GM19395 (cell line): ENCODE results near the gene PMS1.
A peak's percentile ranks its signal among the peaks of the same experiment; 100 is the strongest.
"Not testable (repeated sequence)": the region's sequence is repeated elsewhere in the genome, so short reads cannot be mapped to it uniquely, and the experiment has no call there.

ENCODE experiments used
- ATAC-seq: cut with Tn5 transposase; IDR thresholded peaks from one replicate; pipeline ENCODE4 v1.9.1; 2021; ENCODE audit warnings: mild to moderate bottlenecking, moderate library complexity; ENCODE audit not compliant: unreplicated experiment

The PMS1 gene

DNA sequence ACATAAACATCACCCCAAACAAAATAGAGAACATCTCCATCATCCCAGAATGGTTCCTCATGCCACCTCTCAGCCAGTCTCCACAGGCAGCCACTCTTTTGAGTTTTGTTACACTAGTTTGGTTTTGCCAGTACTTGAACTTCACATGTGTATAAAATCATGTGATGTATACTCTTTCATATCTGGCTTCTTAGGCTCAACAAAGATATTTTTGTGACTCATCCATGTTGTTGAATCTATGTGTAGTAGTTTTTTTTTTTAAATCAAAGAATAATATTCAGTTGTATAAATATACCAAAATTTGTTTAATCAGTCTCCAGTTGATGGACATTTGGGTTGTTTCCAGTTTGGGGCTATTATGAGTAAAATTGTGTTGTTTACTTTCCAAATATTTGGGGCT, 75.9 kb downstream of the PMS1 start:
- no peak for ATAC-seq

DNA sequence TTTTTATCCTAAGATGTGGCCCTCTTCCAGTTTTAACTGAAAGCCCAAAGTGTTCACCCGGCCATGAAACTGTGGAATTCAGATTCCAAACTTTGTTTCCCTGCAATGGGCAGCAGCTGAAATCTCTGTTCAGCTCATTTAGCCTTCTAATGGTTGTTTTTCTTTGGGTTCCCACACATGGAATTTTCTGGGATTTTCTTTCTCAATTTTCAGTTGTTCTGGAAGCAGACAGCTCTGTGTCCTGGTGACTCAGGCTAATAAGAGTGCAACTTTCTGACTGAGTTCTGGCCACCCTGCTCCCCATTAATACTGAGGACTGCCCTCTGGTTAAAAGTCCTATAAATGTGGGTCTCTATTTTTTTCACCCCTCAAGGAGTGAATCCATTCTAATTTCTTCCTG, 78.5 kb downstream of the PMS1 start:
- no peak for ATAC-seq

DNA sequence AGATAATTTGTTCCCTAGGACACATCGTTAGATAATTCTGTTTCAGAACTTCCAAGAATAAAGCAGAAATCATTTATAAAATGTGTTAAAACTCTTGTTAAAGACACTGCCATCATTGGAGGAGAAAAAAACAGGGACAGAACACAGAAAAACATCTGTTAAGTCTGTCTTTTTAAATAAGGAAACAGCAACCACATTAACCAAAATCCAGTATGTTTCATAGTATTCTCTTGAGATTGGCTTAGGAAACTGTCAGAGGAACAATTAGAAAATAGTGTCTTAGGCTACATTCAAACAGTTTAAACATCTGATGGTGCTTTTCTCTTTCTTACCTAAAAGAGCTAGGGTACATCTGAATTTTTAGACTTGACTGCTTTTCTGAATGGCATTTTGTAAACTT, 81.6 kb downstream of the PMS1 start:
- ATAC-seq = no peak

DNA sequence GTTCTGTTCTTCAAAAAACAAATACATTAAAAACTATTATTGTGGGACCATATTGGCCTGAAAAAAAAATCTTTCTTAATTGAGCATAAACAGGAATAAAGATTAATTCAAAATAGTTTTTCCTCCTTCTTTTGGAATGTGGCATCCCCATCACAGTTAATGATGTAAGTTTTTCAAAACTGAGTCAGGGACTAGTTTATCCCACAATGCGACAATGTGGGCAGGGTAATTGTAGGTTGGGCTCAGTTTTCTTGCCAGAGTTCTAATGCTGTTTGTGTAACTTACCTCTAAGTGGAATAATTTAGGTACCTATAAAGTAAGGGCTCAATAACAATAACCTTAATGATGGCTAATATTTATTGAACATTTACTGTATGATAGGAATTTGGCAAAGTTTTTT, 82.0 kb downstream of the PMS1 start:
- ATAC-seq = no peak

DNA sequence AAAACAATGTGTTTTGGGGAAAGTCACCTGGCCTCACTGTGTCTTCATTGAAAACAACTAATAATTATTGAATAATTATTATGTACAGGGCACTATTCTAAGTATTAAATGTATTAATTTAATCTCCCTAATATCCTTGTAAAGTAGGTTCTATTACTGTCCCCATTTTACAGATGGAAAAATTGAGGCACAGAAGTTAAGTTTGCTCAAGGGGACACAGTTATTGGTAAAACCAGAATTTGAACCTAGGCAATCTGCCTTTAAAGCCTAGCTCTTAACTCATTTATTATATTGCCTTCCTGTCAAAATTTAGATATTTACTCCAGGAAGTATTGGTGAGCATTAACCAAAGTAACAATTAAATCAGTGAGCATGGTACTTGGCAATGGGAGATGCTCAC, 84.6 kb downstream of the PMS1 start:
- ATAC-seq = no peak

DNA sequence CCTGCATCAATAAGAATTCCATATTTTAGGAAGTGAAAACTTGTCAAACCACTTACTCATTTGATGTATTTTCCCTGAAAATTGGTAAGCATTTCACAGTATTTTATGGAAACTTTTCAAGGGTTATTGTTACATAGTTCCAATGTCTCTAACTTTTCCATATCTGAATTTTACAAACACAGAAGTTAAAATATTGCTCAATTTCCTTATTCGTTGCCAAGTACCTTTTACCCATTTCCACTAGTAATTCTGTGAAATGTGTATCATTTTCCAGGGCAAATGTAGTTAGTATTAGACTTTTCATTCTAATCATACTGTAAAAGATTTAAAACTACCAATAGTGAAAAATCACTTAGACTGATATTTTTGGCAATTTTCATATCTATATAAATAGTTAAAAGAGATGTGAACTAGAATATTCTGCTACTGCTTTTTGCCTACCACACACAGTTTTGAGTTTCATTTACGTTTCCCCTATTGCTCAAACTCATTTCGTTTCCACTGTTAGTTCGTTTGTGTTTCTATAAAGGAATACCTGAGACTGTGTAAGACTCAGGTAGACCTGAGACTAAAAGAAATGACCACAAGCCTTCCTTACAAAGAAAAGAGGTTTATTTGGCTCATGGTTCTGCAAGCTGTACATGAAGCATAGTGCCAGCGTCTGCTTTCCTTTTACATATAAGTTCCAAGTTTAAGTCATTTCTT, 86.3 kb downstream of the PMS1 start:
- ATAC-seq = no peak

DNA sequence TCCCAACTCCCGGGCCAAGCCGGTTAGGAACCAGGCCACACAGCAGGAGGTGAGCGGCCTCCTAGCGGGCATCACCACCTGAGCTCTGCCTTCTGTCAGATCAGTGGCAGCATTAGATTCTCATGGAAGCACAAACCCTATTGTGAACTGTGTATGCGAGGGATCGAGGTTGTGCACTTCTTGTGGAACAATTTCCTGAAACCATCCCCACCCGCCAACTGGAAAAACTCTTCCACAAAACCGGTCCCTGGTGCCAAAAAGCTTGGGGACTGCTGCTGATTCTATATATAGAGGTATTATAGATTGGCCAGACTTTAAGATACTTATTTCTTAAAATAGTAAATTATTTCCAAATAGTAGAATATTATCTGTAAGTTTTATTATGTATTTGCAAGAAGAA, 89.4 kb downstream of the PMS1 start:
- ATAC-seq = no peak

DNA sequence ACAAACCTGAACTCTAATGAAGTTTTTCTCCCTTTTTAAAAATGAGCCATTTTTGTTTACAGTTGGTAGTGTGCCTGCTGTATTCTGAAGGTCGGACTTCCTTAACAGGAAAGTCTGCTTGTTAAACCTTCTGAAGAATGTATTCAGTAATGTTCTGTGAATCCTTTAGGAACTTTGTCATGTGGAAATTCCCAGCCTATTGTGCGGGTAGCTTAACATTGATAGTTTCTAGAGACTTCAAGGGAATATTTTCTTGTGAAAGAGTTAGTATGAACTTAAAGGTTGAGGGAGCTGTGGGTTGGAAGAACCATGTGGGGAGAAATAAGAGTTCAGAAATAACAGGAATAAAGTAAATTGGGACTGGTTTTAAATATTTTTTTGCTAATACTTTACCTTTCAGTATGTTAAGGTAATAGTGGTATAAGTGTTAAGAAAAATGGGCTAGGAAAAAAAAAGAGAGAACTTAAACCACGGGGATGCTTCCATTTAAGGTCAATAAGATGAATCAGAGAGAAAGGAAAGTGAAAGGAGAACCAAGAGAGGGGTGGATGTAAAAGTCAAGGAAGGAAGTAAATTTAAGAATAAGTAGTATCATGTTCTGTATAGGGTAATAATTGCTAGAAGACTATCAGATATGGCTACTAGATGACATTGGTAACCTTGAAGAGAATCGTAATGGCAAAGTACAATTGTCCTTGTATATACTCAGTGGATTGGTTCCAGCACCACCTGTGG, 90.5 kb downstream of the PMS1 start:
- peak; percentile 51 for ATAC-seq

DNA sequence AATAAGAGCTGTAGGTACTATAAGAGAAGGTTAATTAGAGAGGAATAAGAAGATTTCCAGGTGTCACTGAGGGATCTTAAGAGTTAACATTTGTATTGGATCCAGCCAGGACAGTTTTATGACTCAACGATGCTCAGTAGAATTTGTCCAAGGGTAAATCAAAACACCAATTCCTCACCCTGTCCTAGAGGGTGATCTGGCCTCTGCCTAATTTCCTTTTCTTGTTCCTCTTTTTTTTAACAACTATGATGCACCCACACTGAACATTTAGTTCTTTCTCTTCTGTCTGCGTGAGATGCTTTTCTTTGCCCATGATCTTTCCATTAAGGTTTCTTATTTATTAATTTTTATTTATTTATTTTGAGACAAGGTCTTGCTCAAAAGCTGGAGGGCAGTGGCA, 92.0 kb downstream of the PMS1 start:
- ATAC-seq = no peak

DNA sequence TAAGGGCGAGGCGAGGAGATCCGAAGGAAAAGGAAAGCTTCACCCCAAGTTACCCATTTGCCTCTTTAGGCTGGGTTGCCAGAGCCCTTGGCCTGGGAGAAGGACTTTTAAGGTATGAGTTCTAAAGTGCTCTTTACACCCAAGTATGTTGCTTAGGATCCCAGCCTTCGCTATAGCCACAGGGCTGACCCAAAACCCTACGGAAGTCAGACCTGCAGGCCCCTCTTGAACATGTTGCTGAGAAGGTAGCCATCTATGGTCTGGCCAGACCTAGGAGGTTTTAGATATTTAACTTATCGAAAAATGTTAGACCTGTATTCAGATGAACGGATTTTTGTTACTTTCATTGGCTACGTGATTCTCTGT, 95.4 kb downstream of the PMS1 start:
- no peak for ATAC-seq

DNA sequence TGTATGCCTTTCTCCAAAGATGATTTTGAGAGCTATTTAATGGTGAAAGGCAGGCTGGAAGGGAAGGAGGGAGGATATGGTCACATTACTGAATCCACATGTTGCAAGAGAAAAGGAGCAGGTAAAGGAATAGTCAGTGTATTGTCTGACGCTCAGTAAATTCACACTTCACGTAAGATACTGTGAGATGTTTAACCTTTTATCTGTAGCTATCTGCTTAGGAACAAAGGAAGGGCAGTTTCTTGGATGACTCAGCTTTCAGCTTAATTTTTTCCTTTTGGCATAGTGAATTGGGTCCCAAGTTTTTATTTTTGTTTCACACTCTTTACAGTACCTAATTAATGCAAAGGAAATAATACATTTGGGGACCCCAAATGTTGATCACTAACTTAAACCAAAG, 96.2 kb downstream of the PMS1 start:
- ATAC-seq = no peak

DNA sequence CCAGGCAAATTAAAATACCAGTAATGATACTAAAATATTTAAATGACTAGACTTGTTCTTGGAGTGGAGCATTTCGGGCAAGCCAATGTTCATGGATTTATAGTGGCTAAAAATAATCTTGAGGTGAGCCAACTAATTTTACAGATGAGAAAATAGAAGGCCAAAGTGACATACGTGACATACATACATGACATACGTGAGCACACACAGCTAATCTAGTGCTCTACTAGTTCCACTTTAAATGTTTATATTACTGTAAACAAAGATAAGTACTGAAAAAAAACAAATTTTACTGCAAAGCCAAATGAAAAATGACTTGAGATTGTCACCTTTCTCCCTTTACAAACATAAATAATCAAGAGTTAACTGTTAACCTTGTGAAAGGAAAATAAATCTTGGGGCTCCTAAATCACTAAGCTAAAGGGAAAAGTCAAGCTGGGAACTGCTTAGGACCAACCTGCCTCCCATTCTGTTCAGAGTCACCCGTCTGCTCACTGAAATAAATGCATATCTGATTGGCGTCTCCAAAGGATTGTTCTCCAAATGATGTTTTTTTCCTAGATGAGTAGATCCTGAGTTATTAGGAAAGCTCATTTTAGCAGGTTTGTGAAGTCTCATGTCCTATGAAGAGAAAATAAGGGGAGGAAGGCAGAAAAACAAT, 96.7 kb downstream of the PMS1 start:
- no peak for ATAC-seq

DNA sequence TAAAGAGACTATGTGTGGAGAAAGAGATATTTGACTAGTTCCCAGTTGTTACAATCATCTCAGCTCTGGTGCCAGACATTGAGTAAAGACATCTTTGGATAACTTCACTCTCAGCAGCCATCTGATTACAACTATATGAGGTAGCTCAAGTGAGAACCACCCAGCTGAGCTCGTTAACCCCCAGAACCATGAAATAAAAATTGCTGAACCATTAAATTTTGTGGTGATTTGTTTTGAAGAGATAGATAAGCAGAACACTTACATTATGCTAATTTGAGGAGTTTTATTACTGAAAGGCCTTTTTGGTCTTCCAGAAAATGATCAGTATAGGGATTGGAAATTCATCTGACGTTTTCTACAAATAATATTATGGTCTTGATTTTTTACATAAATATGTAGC, 101.1 kb downstream of the PMS1 start:
- no peak for ATAC-seq

DNA sequence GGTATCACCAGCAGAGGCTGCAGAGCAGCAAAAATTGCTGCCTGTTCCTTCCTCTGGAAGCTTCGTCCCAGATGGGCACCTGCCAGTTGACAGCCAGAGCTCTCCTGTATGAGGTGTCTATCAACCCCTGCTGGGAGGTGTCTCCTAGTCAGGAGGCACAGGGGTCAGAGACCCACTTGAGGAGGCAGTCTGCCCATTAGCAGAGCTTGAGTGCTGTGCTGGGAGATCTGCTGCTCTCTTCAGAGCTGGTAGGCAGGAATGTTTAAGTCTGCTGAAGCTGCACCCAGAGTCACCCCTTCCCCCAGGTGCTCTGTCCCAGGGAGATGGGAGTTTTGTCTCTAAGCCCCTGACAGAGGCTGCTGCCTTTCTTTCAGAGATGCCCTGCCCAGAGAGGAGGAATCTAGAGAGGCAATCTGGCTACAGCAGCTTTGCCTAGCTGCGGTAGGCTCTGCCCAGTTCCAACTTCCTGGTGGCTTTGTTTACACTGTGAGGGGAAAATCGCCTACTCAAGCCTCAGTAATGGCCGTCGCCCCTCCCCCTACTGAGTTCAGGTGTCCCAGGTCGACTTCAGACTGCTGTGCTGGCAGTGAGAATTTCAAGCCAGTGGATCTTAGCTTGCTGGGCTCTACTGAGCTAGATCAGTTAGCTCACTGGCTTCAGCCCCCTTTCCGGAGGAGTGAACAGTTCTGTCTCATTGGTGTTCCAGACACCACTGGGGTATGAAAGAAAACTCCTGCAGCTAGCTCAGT, 108.5 kb downstream of the PMS1 start:
- not testable (repeated sequence) for ATAC-seq

DNA sequence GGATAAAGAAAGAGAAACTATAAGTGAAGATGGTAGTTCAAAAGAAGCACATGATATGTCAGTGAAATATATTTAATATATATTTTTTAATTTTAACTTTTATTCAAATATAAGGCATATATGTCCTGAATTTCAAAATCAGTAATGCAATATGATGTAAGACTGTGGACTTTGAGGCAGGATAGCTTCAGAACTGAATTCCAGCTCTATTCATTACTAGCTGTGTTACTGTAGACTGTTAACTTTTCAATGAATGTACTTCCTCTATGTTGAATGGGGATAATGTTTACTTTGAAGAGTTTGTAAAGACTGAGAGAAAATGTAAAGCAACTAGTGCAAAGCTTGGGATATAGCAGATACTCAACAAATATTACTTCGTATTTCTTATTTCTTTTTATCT, 112.6 kb downstream of the PMS1 start:
- no peak for ATAC-seq

DNA sequence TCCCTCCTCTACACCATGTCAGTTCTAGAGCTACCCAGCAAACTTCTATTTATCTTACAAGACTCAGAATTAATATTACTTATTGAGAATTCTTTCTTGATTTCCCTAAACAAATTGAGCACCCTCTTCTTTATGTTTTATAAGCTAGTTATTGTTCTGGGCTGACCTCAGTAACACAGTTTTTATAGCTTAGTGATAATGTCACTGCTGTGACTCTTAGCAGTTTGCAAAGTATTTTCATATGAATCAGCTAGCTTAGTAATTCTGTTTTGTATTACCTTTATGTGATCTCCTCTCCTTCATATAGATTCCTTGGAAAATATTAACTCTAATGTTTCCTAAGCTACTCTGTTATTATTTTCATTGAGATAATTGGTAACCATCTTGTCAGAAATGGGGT, 114.9 kb downstream of the PMS1 start:
- no peak for ATAC-seq

DNA sequence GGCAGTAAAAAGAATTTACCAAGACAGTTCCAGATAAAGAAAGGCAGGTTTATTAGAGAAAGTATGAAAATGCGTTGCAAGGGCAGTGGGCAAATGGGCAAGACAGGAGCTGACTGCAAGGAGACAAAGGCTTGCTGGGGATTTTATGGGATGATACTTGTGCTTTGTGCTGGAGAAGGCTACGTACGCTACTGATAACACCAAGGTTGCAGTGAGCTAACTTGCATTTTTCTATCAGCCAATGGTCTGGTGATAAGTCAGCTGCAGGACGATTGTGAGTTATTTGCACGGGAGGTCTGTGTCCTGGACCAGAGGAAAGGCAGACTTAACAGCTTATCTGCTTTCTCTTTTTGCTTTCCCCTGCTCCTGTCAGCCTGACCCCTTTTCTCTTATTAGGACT, 116.5 kb downstream of the PMS1 start:
- no peak for ATAC-seq

DNA sequence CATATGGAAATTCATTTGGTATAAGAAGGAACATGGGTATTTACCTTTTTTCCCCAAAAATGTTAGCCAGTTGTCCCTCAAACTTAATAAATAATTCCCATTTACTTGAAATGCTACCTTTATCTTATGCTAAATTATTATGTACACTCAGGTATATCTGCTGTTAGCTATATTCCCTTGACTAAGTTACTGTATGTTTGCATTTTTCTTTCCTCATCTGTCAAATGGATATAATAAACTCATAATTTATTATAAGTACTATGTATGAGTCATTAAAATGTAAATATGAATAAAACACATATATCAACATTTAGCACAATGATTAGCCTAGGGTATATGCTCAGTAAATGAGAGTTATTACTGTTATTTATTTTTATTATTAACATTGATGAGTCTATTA, 117.4 kb downstream of the PMS1 start:
- ATAC-seq = no peak

DNA sequence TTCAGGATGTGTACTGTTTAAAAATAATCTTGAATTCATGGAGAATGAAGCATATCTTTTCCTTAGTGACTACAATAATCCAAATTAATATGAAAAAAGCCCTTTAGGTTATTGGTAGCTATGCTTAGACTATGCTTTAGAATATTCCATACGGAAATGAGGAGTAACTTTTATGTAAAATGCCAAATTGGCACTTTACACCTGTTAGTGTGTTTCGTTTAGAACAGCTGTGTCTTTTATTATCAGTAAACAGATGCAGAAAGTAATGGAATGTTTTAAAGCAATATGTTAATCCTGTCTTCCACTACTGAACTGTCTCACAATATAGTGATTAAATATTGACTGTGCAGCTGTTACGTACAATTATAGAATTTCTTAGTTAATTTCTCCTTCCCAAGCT, 129.6 kb downstream of the PMS1 start:
- no peak for ATAC-seq

DNA sequence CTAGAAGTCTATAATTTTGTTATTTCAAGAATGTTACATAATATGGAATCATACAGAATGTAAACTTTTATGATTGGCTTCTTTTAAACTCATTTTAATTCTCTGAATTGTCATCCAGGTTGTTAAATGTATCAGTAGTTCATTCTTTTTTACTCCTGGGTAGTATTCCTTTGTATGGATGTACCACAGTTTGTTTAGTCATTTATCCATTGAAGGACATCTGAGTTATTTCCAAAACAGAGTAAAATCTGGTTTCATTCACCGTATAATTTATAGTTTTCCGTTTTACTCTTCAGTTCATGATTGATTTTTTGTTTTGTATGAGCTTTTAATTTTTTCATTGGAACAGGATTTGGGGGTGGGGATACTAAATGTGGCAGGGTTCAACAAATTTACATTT, 132.4 kb downstream of the PMS1 start:
- ATAC-seq = no peak
